ENCODE data around the gene CEP128.

- TF ChIP-seq POLR2A (IDR thresholded peaks at IDR 0.05) (no peak), POLR2AphosphoS5 (IDR thresholded peaks at IDR 0.05) (no peak), CTCF (IDR thresholded peaks at IDR 0.05) (no peak), EP300 (IDR thresholded peaks at IDR 0.05) (no peak)
Measured at GRCh38 chr14:80718940-80719339, 222.6 kb downstream of the CEP128 start.

Data from suprapubic skin (tissue), 4 donors.